ENCODE results near the gene RABAC1. TPM values are rescaled to one million over a fixed set of nuclear protein-coding genes. Genes with fewer than 3 reads are reported as not detected.

The RABAC1 gene
- total RNA-seq, 1 donor from 2014 or later = 56.7 TPM

DNA sequence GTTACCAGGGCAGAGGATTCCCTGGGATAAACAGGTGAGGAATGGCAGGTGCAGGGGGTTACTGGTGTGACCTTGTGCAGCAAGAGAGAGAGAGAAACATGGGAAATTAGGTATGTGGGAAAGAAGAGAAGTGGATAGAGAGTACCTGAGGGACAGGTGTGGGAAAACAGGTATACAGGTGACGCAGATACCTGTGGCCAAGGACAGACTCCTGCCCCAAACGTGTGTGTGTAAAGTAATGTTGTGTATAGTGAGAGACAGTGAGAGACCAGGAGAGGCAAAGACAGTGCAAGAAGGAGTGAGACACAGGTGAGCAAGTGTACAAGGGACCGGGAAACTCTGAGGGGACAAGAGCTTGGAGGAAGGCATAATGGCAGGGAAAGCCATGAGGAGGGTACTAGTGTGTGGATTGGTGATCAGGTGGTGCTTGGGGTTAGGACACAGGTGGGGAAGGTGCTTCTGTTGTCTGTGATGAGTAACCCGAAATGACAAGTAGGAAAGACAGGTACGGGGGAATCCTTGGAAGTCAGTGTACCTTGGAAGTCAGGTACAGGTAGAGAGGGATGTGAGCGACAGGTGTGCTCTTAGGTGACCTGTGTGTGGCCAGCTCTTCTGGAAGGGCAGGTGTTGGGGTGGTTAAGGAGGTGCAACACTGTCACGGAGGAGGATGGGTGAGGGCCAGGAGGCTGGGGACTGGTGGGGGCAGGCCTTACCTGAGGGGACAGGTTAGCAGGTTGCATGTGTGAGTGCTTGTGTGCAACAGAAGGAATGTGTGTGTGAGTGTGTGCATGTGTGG lies 33.7 kb downstream of the RABAC1 start:
- Histone ChIP-seq H3K27me3 (ENCODE audit: low read depth) (peaks cover 98% of the 10 kb centered on the region), H3K27ac (replicated peaks) (no peak overlapping the region), H3K4me1 (peaks cover 19% of the 10 kb centered on the region), H3K36me3 (no peaks in the 10 kb centered on the region), H3K9me3 (replicated peaks) (no peaks in the 10 kb centered on the region), H3K4me3 (no peak overlapping the region)
- DNase-seq = no peak
- intact Hi-C loops (cut with micrococcal nuclease) = no loop called here
- no peak for TF ChIP-seq CTCF (IDR thresholded peaks at IDR 0.05; ENCODE audit: borderline replicate concordance)

DNA sequence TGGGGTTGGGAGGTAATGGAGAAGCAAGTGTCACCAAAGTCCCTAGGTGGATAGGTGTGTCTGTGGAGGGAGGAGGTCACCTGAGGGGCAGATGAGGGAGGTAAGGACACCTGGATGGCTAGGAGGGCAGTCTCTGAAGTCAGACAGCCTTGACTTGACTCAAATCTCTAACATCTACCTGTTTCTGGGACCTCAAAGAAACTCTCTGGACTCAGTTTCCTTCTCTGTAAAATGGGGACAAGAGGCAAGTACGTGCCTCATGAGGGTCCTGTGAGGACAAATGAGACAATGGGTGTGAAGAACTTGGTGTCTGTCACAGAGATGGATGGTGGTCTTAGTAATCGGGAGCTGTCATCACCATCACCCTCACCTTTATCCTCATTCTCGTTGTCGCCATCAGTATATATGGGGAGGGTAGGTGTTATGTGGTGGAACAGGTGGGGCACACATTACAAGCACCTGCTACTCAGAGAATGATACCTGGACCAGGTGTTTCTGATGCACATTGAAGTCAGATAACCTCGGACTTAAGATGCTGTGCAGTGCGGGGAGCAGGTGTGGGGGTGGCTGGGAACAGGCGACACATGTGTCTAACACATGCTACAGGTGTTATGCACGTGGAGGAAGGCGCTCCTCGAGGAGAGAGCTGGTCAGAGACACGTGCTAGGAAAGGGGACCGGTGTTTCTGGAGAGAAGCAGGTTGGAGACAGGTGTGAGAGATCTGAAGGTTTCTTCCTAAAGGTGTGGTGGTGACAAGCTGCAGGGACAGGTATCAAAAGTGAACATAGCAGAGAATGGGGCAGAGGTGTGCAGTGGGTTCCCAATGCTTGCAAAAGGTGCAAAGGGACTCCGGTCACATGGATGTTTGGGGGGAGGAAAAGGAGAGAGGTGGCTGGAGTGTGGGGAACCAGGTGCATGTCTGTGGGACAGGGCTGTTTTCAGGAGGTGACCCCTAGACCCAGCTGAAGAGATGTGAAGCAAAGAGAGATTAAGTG lies 34.7 kb downstream of the RABAC1 start:
- H3K4me3 ChIP-seq = no peak overlapping the region
- H3K9me3 ChIP-seq (replicated peaks) = no peaks in the 10 kb centered on the region
- DNase-seq = no peak
- H3K27me3 ChIP-seq (ENCODE audit: low read depth) = peaks cover 98% of the 10 kb centered on the region
- peaks cover 19% of the 10 kb centered on the region for H3K4me1 ChIP-seq
- intact Hi-C loops (cut with micrococcal nuclease) = no loop called here
- TF ChIP-seq CTCF (IDR thresholded peaks at IDR 0.05; ENCODE audit: borderline replicate concordance) = no peak
- no peaks in the 10 kb centered on the region for H3K36me3 ChIP-seq
- no peak overlapping the region for H3K27ac ChIP-seq (replicated peaks)

GRCh38 chr19:41923045-41923788 lies 35.9 kb downstream of the RABAC1 start:
- H3K4me3 ChIP-seq = no peak overlapping the region
- intact Hi-C loops (cut with micrococcal nuclease) = no loop called here
- no peak for TF ChIP-seq CTCF (IDR thresholded peaks at IDR 0.05; ENCODE audit: borderline replicate concordance)
- H3K27ac ChIP-seq (replicated peaks) = no peak overlapping the region
- peaks cover 7% of the 10 kb centered on the region for H3K4me1 ChIP-seq
- no peaks in the 10 kb centered on the region for H3K36me3 ChIP-seq
- no peak for DNase-seq
- no peaks in the 10 kb centered on the region for H3K9me3 ChIP-seq (replicated peaks)
- H3K27me3 ChIP-seq (ENCODE audit: low read depth) = peaks cover 98% of the 10 kb centered on the region

DNA sequence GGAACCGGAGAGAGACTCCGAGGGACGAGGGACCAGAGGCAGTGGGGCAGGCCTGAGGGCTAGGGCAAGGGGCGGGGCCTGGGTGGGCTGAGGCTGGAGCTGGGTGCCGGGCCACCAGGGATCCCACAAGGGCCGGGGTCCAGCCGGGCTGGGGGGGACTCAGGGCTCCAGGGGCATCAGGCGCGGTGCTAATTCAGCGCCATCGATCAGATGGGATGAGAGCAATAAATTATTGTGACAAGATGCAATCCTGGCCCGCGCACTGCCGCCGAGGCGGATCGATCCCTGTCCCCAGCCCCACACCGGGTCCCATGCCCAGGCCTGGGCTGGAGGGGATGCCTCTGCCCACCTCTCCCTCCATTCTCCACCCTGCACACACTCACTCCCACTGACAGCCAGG lies 36.5 kb downstream of the RABAC1 start:
- H3K27me3 ChIP-seq (ENCODE audit: low read depth) = peaks cover 98% of the 10 kb centered on the region
- no peaks in the 10 kb centered on the region for H3K36me3 ChIP-seq
- H3K4me3 ChIP-seq = no peak overlapping the region
- intact Hi-C loops (cut with micrococcal nuclease) = no loop called here
- H3K9me3 ChIP-seq (replicated peaks) = no peaks in the 10 kb centered on the region
- no peak for TF ChIP-seq CTCF (IDR thresholded peaks at IDR 0.05; ENCODE audit: borderline replicate concordance)
- no peak overlapping the region for H3K27ac ChIP-seq (replicated peaks)
- DNase-seq = no peak
- H3K4me1 ChIP-seq = peaks cover 1% of the 10 kb centered on the region

Measured in left ventricle myocardium inferior (tissue), 1 donor.